NB4 (cell line): ENCODE data around the gene RACGAP1.

Experiments used
- POLR2A ChIP-seq: IDR thresholded peaks from 2 replicates; pipeline ENCODE4 v1.6.1; 2011; ENCODE audit warnings: mild to moderate bottlenecking; ENCODE audit not compliant: insufficient read length; ENCODE audit errors: extremely low read depth
- TF ChIP-seq, protein P1 (sequence below): IDR thresholded peaks from one replicate; pipeline ENCODE4 v1.5.1; 2012; ENCODE audit warnings: low read depth, low read length

- TF ChIP-seq, protein P1, sequence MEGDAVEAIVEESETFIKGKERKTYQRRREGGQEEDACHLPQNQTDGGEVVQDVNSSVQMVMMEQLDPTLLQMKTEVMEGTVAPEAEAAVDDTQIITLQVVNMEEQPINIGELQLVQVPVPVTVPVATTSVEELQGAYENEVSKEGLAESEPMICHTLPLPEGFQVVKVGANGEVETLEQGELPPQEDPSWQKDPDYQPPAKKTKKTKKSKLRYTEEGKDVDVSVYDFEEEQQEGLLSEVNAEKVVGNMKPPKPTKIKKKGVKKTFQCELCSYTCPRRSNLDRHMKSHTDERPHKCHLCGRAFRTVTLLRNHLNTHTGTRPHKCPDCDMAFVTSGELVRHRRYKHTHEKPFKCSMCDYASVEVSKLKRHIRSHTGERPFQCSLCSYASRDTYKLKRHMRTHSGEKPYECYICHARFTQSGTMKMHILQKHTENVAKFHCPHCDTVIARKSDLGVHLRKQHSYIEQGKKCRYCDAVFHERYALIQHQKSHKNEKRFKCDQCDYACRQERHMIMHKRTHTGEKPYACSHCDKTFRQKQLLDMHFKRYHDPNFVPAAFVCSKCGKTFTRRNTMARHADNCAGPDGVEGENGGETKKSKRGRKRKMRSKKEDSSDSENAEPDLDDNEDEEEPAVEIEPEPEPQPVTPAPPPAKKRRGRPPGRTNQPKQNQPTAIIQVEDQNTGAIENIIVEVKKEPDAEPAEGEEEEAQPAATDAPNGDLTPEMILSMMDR = no peak
- no peak for TF ChIP-seq POLR2A
Observed at GRCh38 chr12:49946086-49946485, 79.2 kb downstream of the RACGAP1 start.
